ENCODE data around the gene TMEM39B. TPM values are rescaled to one million over a fixed set of nuclear protein-coding genes. Genes with fewer than 3 reads are reported as not detected.
"Not testable (repeated sequence)": the region's sequence is repeated elsewhere in the genome, so short reads cannot be mapped to it uniquely, and the experiment has no call there.

Gene TMEM39B
- polyA plus RNA-seq, 1 donor from 2014 or later = 18.1 TPM

DNA sequence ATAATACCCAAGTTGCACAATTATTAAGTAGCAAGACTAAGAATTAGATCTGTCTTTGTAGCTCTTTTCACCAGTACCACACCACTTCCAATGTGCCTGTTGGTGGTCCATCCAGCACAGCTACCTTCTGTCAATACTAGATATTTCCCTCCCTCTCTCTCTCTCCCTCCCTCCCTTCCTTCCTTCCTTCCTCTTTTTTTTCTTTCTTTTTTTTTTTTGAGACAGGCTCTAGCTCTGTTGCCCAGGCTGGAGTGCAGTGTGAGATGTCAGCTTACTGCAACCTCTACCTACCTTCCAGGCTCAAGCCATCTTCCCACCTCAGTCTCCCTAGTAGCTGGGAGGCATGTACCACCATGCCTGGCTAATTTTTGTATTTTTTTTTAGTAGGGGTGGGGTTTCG is 56.2 kb downstream of the TMEM39B start:
- H3K36me3 ChIP-seq (ENCODE audit: insufficient read depth, low read length) = no peaks in the 10 kb centered on the region
- peaks cover 3% of the 10 kb centered on the region for H3F3A ChIP-seq (ENCODE audit: insufficient read depth, low read length, poor library complexity, severe bottlenecking)
- H3K9me2 ChIP-seq (ENCODE audit: insufficient read depth, low read length) = no peaks in the 10 kb centered on the region
- H3K4me2 ChIP-seq (ENCODE audit: low read length) = no peak overlapping the region
- H3K9ac ChIP-seq (ENCODE audit: low read length) = no peak overlapping the region
- no peaks in the 10 kb centered on the region for H3K27me3 ChIP-seq (ENCODE audit: insufficient read depth, low read depth, low read length)
- H3K27ac ChIP-seq (ENCODE audit: low read length) = peak overlapping the region; percentile 59
- H3K9me3 ChIP-seq (ENCODE audit: low read length) = no peaks in the 10 kb centered on the region
- no peak overlapping the region for H3K4me3 ChIP-seq (ENCODE audit: low read length)
- H2AFZ ChIP-seq (ENCODE audit: low read depth, low read length) = no peak overlapping the region
- H3K79me2 ChIP-seq (replicated peaks; ENCODE audit: insufficient read depth, low read length) = peaks cover 10% of the 10 kb centered on the region
- no peaks in the 10 kb centered on the region for H4K20me1 ChIP-seq (ENCODE audit: insufficient read depth)
- no peak for TF ChIP-seq TAF1 (IDR thresholded peaks at IDR 0.05; ENCODE audit: low read depth)
- TF ChIP-seq, protein P1, sequence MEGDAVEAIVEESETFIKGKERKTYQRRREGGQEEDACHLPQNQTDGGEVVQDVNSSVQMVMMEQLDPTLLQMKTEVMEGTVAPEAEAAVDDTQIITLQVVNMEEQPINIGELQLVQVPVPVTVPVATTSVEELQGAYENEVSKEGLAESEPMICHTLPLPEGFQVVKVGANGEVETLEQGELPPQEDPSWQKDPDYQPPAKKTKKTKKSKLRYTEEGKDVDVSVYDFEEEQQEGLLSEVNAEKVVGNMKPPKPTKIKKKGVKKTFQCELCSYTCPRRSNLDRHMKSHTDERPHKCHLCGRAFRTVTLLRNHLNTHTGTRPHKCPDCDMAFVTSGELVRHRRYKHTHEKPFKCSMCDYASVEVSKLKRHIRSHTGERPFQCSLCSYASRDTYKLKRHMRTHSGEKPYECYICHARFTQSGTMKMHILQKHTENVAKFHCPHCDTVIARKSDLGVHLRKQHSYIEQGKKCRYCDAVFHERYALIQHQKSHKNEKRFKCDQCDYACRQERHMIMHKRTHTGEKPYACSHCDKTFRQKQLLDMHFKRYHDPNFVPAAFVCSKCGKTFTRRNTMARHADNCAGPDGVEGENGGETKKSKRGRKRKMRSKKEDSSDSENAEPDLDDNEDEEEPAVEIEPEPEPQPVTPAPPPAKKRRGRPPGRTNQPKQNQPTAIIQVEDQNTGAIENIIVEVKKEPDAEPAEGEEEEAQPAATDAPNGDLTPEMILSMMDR (IDR thresholded peaks at IDR 0.05; ENCODE audit: poor library complexity, severe bottlenecking) = no peak

DNA sequence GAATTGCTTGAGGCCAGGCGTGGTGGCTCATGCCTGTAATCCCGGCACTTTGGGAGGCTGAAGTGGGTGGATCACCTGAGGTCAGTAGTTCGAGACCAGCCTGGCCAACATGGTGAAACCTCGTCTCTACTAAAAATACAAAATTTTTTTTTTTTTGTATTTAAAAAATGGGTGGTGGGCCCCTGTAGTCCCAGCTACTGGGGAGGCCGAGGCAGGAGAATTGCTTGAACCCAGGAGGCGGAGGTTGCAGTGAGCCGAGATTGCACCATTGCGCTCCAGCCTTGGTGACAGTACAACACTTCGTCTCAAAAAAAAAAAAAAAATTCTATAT is 61.2 kb downstream of the TMEM39B start:
- not testable (repeated sequence) for H3K9me3 ChIP-seq (ENCODE audit: low read length); H3K9ac ChIP-seq (ENCODE audit: low read length); H2AFZ ChIP-seq (ENCODE audit: low read depth, low read length); H3F3A ChIP-seq (ENCODE audit: insufficient read depth, low read length, poor library complexity, severe bottlenecking); H3K36me3 ChIP-seq (ENCODE audit: insufficient read depth, low read length); H3K9me2 ChIP-seq (ENCODE audit: insufficient read depth, low read length); H4K20me1 ChIP-seq (ENCODE audit: insufficient read depth); H3K27me3 ChIP-seq (ENCODE audit: insufficient read depth, low read depth, low read length); H3K4me2 ChIP-seq (ENCODE audit: low read length); H3K4me3 ChIP-seq (ENCODE audit: low read length); H3K27ac ChIP-seq (ENCODE audit: low read length)
- peaks cover 20% of the 10 kb centered on the region for H3K79me2 ChIP-seq (replicated peaks; ENCODE audit: insufficient read depth, low read length)

DNA sequence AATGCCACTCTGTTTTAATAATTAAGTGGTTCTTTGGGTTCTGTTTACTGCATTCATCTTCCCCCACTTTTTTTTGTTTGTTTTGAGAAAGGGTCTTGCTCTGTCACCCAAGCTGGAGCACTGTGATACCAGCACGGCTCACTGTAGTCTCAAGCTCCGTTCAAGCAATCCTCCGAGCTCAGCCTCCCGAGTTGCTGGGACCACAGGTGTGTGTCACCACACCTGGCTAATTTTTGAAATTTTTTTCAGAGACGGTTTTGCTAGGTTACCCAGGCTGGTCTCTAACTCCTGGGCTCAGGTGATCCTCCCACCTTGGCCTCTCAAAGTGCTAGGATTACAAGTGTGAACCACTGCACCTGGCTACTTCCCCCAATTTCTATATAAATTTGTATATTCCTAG is 64.4 kb downstream of the TMEM39B start:
- Histone ChIP-seq H3K27ac (ENCODE audit: low read length) (no peak overlapping the region), H4K20me1 (ENCODE audit: insufficient read depth) (no peaks in the 10 kb centered on the region), H3K27me3 (ENCODE audit: insufficient read depth, low read depth, low read length) (no peaks in the 10 kb centered on the region), H3K79me2 (replicated peaks; ENCODE audit: insufficient read depth, low read length) (peaks cover 25% of the 10 kb centered on the region), H3K36me3 (ENCODE audit: insufficient read depth, low read length) (no peaks in the 10 kb centered on the region), H3K9ac (ENCODE audit: low read length) (no peak overlapping the region), H3K9me2 (ENCODE audit: insufficient read depth, low read length) (no peaks in the 10 kb centered on the region), H2AFZ (ENCODE audit: low read depth, low read length) (no peak overlapping the region), H3K9me3 (ENCODE audit: low read length) (no peaks in the 10 kb centered on the region), H3F3A (ENCODE audit: insufficient read depth, low read length, poor library complexity, severe bottlenecking) (no peaks in the 10 kb centered on the region), H3K4me2 (ENCODE audit: low read length) (no peak overlapping the region), H3K4me3 (ENCODE audit: low read length) (no peak overlapping the region)
- TF ChIP-seq EP300 (conservative IDR thresholded peaks at IDR 0.05; ENCODE audit: poor library complexity, severe bottlenecking) (no peak), TAF1 (IDR thresholded peaks at IDR 0.05; ENCODE audit: low read depth) (no peak), SMC3 (conservative IDR thresholded peaks at IDR 0.05; ENCODE audit: poor library complexity) (no peak), EZH2 (IDR thresholded peaks at IDR 0.05; ENCODE audit: borderline replicate concordance, insufficient read depth, low read length, poor library complexity, severe bottlenecking) (no peak), MXI1 (conservative IDR thresholded peaks at IDR 0.05; ENCODE audit: poor library complexity, severe bottlenecking) (no peak), RAD21 (conservative IDR thresholded peaks at IDR 0.05) (no peak), POLR2AphosphoS5 (IDR thresholded peaks at IDR 0.05) (no peak)
- TF ChIP-seq, protein P2, sequence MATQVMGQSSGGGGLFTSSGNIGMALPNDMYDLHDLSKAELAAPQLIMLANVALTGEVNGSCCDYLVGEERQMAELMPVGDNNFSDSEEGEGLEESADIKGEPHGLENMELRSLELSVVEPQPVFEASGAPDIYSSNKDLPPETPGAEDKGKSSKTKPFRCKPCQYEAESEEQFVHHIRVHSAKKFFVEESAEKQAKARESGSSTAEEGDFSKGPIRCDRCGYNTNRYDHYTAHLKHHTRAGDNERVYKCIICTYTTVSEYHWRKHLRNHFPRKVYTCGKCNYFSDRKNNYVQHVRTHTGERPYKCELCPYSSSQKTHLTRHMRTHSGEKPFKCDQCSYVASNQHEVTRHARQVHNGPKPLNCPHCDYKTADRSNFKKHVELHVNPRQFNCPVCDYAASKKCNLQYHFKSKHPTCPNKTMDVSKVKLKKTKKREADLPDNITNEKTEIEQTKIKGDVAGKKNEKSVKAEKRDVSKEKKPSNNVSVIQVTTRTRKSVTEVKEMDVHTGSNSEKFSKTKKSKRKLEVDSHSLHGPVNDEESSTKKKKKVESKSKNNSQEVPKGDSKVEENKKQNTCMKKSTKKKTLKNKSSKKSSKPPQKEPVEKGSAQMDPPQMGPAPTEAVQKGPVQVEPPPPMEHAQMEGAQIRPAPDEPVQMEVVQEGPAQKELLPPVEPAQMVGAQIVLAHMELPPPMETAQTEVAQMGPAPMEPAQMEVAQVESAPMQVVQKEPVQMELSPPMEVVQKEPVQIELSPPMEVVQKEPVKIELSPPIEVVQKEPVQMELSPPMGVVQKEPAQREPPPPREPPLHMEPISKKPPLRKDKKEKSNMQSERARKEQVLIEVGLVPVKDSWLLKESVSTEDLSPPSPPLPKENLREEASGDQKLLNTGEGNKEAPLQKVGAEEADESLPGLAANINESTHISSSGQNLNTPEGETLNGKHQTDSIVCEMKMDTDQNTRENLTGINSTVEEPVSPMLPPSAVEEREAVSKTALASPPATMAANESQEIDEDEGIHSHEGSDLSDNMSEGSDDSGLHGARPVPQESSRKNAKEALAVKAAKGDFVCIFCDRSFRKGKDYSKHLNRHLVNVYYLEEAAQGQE (IDR thresholded peaks at IDR 0.05; ENCODE audit: borderline replicate concordance) = no peak
- TF ChIP-seq, protein P1 (IDR thresholded peaks at IDR 0.05; ENCODE audit: poor library complexity, severe bottlenecking) = no peak
